HFFc6 (cell line): ENCODE data around the gene PACRG. TPM values are rescaled to one million over a fixed set of nuclear protein-coding genes. Genes with fewer than 3 reads are reported as not detected.

ENCODE experiments used
- DNase-seq: peaks from one replicate; pipeline ENCODE4 v3.0.0-alpha.2; 2018
- H3K27ac Mint-ChIP-seq: 2 replicates; pipeline ENCODE4 v1.8.0; 2020; ENCODE audit warnings: mild to moderate bottlenecking, mixed read lengths
- H3K27me3 Mint-ChIP-seq: 2 replicates; pipeline ENCODE4 v1.8.0; 2021; ENCODE audit warnings: mild to moderate bottlenecking, moderate library complexity, mixed read lengths; ENCODE audit not compliant: insufficient read depth
- H3K36me3 Mint-ChIP-seq: 2 replicates; pipeline ENCODE4 v1.8.0; 2021; ENCODE audit warnings: low read depth, mixed read lengths
- H3K4me1 Mint-ChIP-seq: 2 replicates; pipeline ENCODE4 v1.8.0; 2020; ENCODE audit warnings: low read depth, mixed read lengths
- H3K4me3 Mint-ChIP-seq: 2 replicates; pipeline ENCODE4 v1.8.0; 2020; ENCODE audit warnings: mild to moderate bottlenecking, moderate library complexity, mixed read lengths
- H3K9me3 Mint-ChIP-seq: 2 replicates; pipeline ENCODE4 v1.8.0; 2020; ENCODE audit warnings: mild to moderate bottlenecking, mixed read lengths
- CTCF ChIP-seq: fragments of 200-600 bp; sonication (generic); IDR thresholded peaks from 2 replicates; pipeline ENCODE4 v1.5.0; 2021; ENCODE audit warnings: antibody characterized with exemption, mild to moderate bottlenecking
- total RNA-seq, 6 experiments: library from RNA; stranded (reverse); fragmentation: NEBNext Ultra II Directional; extraction: Animal tissue kit (Norgen Biotek cat#: 25700); gene quantifications; 2 replicates in 1 of 6; 3 replicates in 5 of 6; pipeline ENCODE4 v1.2.3, GENCODE V29; 2021

Gene PACRG
- total RNA-seq, 6 experiments from 2014 or later: not detected

GRCh38 chr6:163262080-163262479, 534.3 kb downstream of the PACRG start:
- H3K4me3 Mint-ChIP-seq: no peak overlapping the region
- no peak overlapping the region for H3K27ac Mint-ChIP-seq
- TF ChIP-seq CTCF: no peak
- H3K27me3 Mint-ChIP-seq: peaks cover 14% of the 10 kb centered on the region
- H3K9me3 Mint-ChIP-seq: peaks cover 5% of the 10 kb centered on the region; the same call in 1 of the 2 replicates
- DNase-seq: no peak
- H3K4me1 Mint-ChIP-seq: no peaks in the 10 kb centered on the region; the same call in 1 of the 2 replicates
- no peaks in the 10 kb centered on the region for H3K36me3 Mint-ChIP-seq

- TF ChIP-seq CTCF: no peak
Observed at GRCh38 chr6:163263196-163263595, 535.4 kb downstream of the PACRG start.

GRCh38 chr6:163263998-163264661, 536.4 kb downstream of the PACRG start:
- no peaks in the 10 kb centered on the region for H3K36me3 Mint-ChIP-seq
- no peak for TF ChIP-seq CTCF
- H3K27ac Mint-ChIP-seq: no peak overlapping the region
- H3K4me1 Mint-ChIP-seq: no peaks in the 10 kb centered on the region; the same call in 1 of the 2 replicates
- DNase-seq: no peak
- peaks cover 15% of the 10 kb centered on the region for H3K27me3 Mint-ChIP-seq
- H3K4me3 Mint-ChIP-seq: no peak overlapping the region
- peaks cover 5% of the 10 kb centered on the region; the same call in 1 of the 2 replicates for H3K9me3 Mint-ChIP-seq

More at GRCh38 chr6:163263196-163263595, 535.4 kb downstream of the PACRG start:
- peaks cover 14% of the 10 kb centered on the region for H3K27me3 Mint-ChIP-seq
- H3K36me3 Mint-ChIP-seq: no peaks in the 10 kb centered on the region
- H3K27ac Mint-ChIP-seq: no peak overlapping the region
- no peaks in the 10 kb centered on the region; the same call in 1 of the 2 replicates for H3K4me1 Mint-ChIP-seq
- peaks cover 5% of the 10 kb centered on the region; the same call in 1 of the 2 replicates for H3K9me3 Mint-ChIP-seq
- no peak overlapping the region for H3K4me3 Mint-ChIP-seq
- no peak for DNase-seq

GRCh38 chr6:163264662-163265035, 536.9 kb downstream of the PACRG start:
- TF ChIP-seq CTCF: no peak
- no peak overlapping the region for H3K4me3 Mint-ChIP-seq
- no peaks in the 10 kb centered on the region for H3K36me3 Mint-ChIP-seq
- peaks cover 5% of the 10 kb centered on the region; the same call in 1 of the 2 replicates for H3K9me3 Mint-ChIP-seq
- DNase-seq: no peak
- H3K27ac Mint-ChIP-seq: no peak overlapping the region
- H3K27me3 Mint-ChIP-seq: peaks cover 13% of the 10 kb centered on the region
- H3K4me1 Mint-ChIP-seq: no peaks in the 10 kb centered on the region; the same call in 1 of the 2 replicates

- peaks cover 3% of the 10 kb centered on the region; the same call in 1 of the 2 replicates for H3K27me3 Mint-ChIP-seq
- TF ChIP-seq CTCF: no peak
- DNase-seq: no peak
- H3K4me3 Mint-ChIP-seq: no peak overlapping the region
- H3K36me3 Mint-ChIP-seq: no peaks in the 10 kb centered on the region
- H3K9me3 Mint-ChIP-seq: peaks cover 14% of the 10 kb centered on the region; the same call in 1 of the 2 replicates
- no peaks in the 10 kb centered on the region for H3K4me1 Mint-ChIP-seq
- H3K27ac Mint-ChIP-seq: no peak overlapping the region
Observed at GRCh38 chr6:163281634-163282033, 553.9 kb downstream of the PACRG start.
